Measurements from ENCODE around the gene ADAMTS7. TPM values are rescaled to one million over a fixed set of nuclear protein-coding genes. Genes with fewer than 3 reads are reported as not detected.

Gene ADAMTS7
- total and polyA plus RNA-seq, 2 donors (not counting 3 experiments of a cell fraction or from before 2014, with no cell fraction given), result 49.6 to 64.7 TPM

DNA sequence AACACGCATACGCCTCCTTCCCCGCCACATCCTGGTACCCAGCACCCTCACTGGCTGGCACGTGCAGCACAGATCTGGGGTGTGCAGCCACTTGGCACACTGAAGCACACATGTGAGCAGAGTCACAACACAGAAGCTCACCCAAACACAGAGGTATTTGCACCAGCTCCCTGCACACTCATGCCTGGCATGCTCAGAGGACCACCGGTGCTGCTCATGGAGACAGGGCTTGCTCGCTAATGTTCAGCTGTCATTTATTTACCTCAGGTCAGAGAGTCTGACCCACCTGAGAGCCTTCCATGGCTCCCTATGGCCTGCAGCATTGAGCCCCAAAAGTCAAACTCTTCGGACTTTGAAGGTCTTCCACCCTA lies 70.4 kb downstream of the ADAMTS7 start:
- ChIA-PET POLR2A (no interaction called here), CTCF (interaction anchor here (0.8 to 3.9 kb wide), 4 partner anchors 10 to 110 kb away, joined by 3 to 23 read pairs (median 4); no protein-coding TSS in a partner anchor)
- no TSS peak for BruUV-seq (replicated peaks)
- dilution Hi-C loops (cut with MboI; ENCODE audit: extremely low pct_ligation_motif_present, low sequenced_read_pairs), result no loop called here
- H3K4me3 ChIP-seq (replicated peaks in 1 of 3; ENCODE audit: insufficient read depth in 1 of 3, low read depth in 1 of 3, low read length in 3 of 3), result no peak overlapping the region
- H3K79me2 ChIP-seq (ENCODE audit: control insufficient read depth, insufficient read depth, low read length), result no peaks in the 10 kb centered on the region
- DNase-seq (ENCODE audit: low read depth, low spot score) (no peak), FAIRE-seq (no peak)
- no peaks in the 10 kb centered on the region for H3K9me1 ChIP-seq (replicated peaks; ENCODE audit: control insufficient read depth, extremely low read depth, insufficient read depth, low read length)
- H3K27ac ChIP-seq (ENCODE audit: insufficient read depth, low read depth, low read length), result no peak overlapping the region
- H4K20me1 ChIP-seq (replicated peaks; ENCODE audit: control insufficient read depth, extremely low read depth, insufficient read depth, low read length), result no peaks in the 10 kb centered on the region
- no peaks in the 10 kb centered on the region for H3K9me3 ChIP-seq (replicated peaks; ENCODE audit: control insufficient read depth, insufficient read depth, low read length)
- TF ChIP-seq GATA2 (IDR thresholded peaks at IDR 0.05; ENCODE audit: insufficient read depth, insufficient read length, low read depth, low read length) (no peak), MYC (IDR thresholded peaks at IDR 0.05; ENCODE audit: low read depth, low read length) (no peak), JUN (IDR thresholded peaks at IDR 0.05; ENCODE audit: borderline replicate concordance, insufficient read depth, insufficient read length, low read depth) (no peak), EZH2 (IDR thresholded peaks at IDR 0.05; ENCODE audit: borderline replicate concordance, low read depth, low read length, severe bottlenecking) (no peak), POLR2AphosphoS5 (IDR thresholded peaks at IDR 0.05; ENCODE audit: insufficient read depth, low read depth, low read length) (no peak), FOS (IDR thresholded peaks at IDR 0.05; ENCODE audit: borderline replicate concordance, insufficient read depth, low read length) (no peak)
- TF ChIP-seq, protein P1, sequence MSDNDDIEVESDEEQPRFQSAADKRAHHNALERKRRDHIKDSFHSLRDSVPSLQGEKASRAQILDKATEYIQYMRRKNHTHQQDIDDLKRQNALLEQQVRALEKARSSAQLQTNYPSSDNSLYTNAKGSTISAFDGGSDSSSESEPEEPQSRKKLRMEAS (IDR thresholded peaks at IDR 0.05; ENCODE audit: insufficient read depth, insufficient read length), result no peak
- no peaks in the 10 kb centered on the region for H3K36me3 ChIP-seq (ENCODE audit: control insufficient read depth in 2 of 2, extremely low read depth in 1 of 2, insufficient read depth in 2 of 2, low read length in 2 of 2)
- H3K27me3 ChIP-seq (ENCODE audit: control insufficient read depth in 2 of 2, insufficient read depth in 2 of 2, low read length in 2 of 2), result no peaks in the 10 kb centered on the region
- no peak overlapping the region for H3K4me2 ChIP-seq (ENCODE audit: insufficient read depth, low read length)
- H2AFZ ChIP-seq (ENCODE audit: low read depth, low read length), result no peak overlapping the region
- intact Hi-C loops (cut with micrococcal nuclease), result no loop called here
- no peak overlapping the region for H3K9ac ChIP-seq (replicated peaks; ENCODE audit: extremely low read depth, insufficient read depth, low read length)
- H3K4me1 ChIP-seq (ENCODE audit: control insufficient read depth, extremely low read depth, insufficient read depth, low read length), result no peaks in the 10 kb centered on the region

Measured in endothelial cell of umbilical vein (primary cell).